ENCODE measurements around the gene AP1G1. TPM values are rescaled to one million over a fixed set of nuclear protein-coding genes. Genes with fewer than 3 reads are reported as not detected.

The AP1G1 gene
- total RNA-seq, 1 donor from 2014 or later: 40.1 TPM

GRCh38 chr16:71707199-71707598, 101.4 kb downstream of the AP1G1 start:
- H3K4me3 ChIP-seq (ENCODE audit: low read depth, low read length): no peak overlapping the region
- TF ChIP-seq CTCF (conservative IDR thresholded peaks at IDR 0.05; ENCODE audit: low read depth, low read length): no peak
- no peak for DNase-seq (ENCODE audit: low read depth)

- TF ChIP-seq CTCF (conservative IDR thresholded peaks at IDR 0.05; ENCODE audit: low read depth, low read length): no peak
- H3K4me3 ChIP-seq (ENCODE audit: low read depth, low read length): no peak overlapping the region
- DNase-seq (ENCODE audit: low read depth): no peak
Observed at GRCh38 chr16:71706046-71706445, 102.6 kb downstream of the AP1G1 start.

- no peak for DNase-seq (ENCODE audit: low read depth)
- H3K4me3 ChIP-seq (ENCODE audit: low read depth, low read length): no peak overlapping the region
- no peak for TF ChIP-seq CTCF (conservative IDR thresholded peaks at IDR 0.05; ENCODE audit: low read depth, low read length)
Observed at GRCh38 chr16:71703333-71703732, 105.3 kb downstream of the AP1G1 start.

- no peak overlapping the region for H3K4me3 ChIP-seq (ENCODE audit: low read depth, low read length)
- no peak for TF ChIP-seq CTCF (conservative IDR thresholded peaks at IDR 0.05; ENCODE audit: low read depth, low read length)
- no peak for DNase-seq (ENCODE audit: low read depth)
Observed at GRCh38 chr16:71700831-71701230, 107.8 kb downstream of the AP1G1 start.

- no peak for DNase-seq (ENCODE audit: low read depth)
- no peak overlapping the region for H3K4me3 ChIP-seq (ENCODE audit: low read depth, low read length)
- TF ChIP-seq CTCF (conservative IDR thresholded peaks at IDR 0.05; ENCODE audit: low read depth, low read length): no peak
Observed at GRCh38 chr16:71698491-71698890, 110.1 kb downstream of the AP1G1 start.

- DNase-seq (ENCODE audit: low read depth): no peak
- no peak for TF ChIP-seq CTCF (conservative IDR thresholded peaks at IDR 0.05; ENCODE audit: low read depth, low read length)
- H3K4me3 ChIP-seq (ENCODE audit: low read depth, low read length): no peak overlapping the region
Observed at GRCh38 chr16:71693164-71693563, 115.5 kb downstream of the AP1G1 start.

GRCh38 chr16:71689901-71690300, 118.7 kb downstream of the AP1G1 start:
- TF ChIP-seq CTCF (conservative IDR thresholded peaks at IDR 0.05; ENCODE audit: low read depth, low read length): no peak
- no peak overlapping the region for H3K4me3 ChIP-seq (ENCODE audit: low read depth, low read length)
- DNase-seq (ENCODE audit: low read depth): no peak

Data from epithelial cell of proximal tubule (primary cell).